Measurements from ENCODE around the gene ATP5F1A. TPM values are rescaled to one million over a fixed set of nuclear protein-coding genes. Genes with fewer than 3 reads are reported as not detected.

Gene ATP5F1A
- total RNA-seq, 1 experiment from 2014 or later = 298 TPM

DNA sequence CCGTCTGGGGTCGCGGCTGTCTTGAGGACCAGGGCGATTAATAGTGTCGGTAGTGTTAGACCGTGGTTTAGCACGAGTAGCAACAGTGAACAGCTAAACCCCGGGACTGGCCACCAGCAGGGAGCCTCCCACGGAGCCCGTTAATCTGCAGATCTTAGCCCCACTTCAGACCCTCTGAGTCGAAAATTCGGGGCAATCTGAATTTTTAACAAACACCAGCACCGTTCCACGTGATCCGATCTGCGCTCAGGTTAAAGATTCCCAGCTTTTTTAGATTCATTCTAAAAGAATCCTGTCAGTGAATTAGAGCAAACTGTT, 479 bp upstream of the ATP5F1A start:
- Histone ChIP-seq H3K36me3 (ENCODE audit: control insufficient read depth, insufficient read depth, low read length) (peaks cover 7% of the 10 kb centered on the region; the same call in 1 of the 2 replicates), H3K9me3 (ENCODE audit: control insufficient read depth, insufficient read depth, low read depth, low read length) (no peaks in the 10 kb centered on the region), H3K4me1 (ENCODE audit: control insufficient read depth, insufficient read depth, low read length) (peaks cover 10% of the 10 kb centered on the region), H3K27ac (ENCODE audit: low read length) (peak overlapping the region; percentile 94), H3K4me3 (ENCODE audit: low read depth in 2 of 2, low read length in 2 of 2) (peak overlapping the region; percentile 51 to 78), H3K27me3 (ENCODE audit: control insufficient read depth, insufficient read depth, low read length) (no peaks in the 10 kb centered on the region)
- TF ChIP-seq SIN3A (IDR thresholded peaks at IDR 0.05; ENCODE audit: borderline replicate concordance, insufficient read depth, low read depth, low read length) = no peak
- no peak for TF ChIP-seq POLR2AphosphoS5 (IDR thresholded peaks at IDR 0.05; ENCODE audit: low read depth, low read length)
- no peak for TF ChIP-seq CTCF (IDR thresholded peaks at IDR 0.05)
- TF ChIP-seq TCF7L2 (IDR thresholded peaks at IDR 0.05; ENCODE audit: low read depth, low read length) = no peak
- no peak for TF ChIP-seq REST (IDR thresholded peaks at IDR 0.05; ENCODE audit: insufficient read depth in 1 of 2, low read depth in 2 of 2, low read length in 1 of 2)
- in situ Hi-C loops (cut with HindIII; ENCODE audit: low pct_unique_long_range_greater_than_20kb, low sequenced_read_pairs) = no loop called here
- no peak for DNase-seq (ENCODE audit: low read depth, low spot score)
- BruUV-seq (replicated peaks) = no TSS peak
- ChIA-PET CTCF (no interaction called here), POLR2A (no interaction called here)
- intact Hi-C loops (cut with micrococcal nuclease; ENCODE audit: unreplicated experiment) = no loop called here
- ATAC-seq = no peak; the same call in 1 of the 2 replicates

- ChIA-PET CTCF (no interaction called here), POLR2A (no interaction called here)
- H3K4me3 ChIP-seq (ENCODE audit: low read depth in 2 of 2, low read length in 2 of 2) = peak overlapping the region; percentile 78 to 85
- ATAC-seq (no peak), DNase-seq (ENCODE audit: low read depth, low spot score) (no peak)
- H3K27ac ChIP-seq (ENCODE audit: low read length) = peak overlapping the region; percentile 92
- peaks cover 10% of the 10 kb centered on the region for H3K4me1 ChIP-seq (ENCODE audit: control insufficient read depth, insufficient read depth, low read length)
- H3K27me3 ChIP-seq (ENCODE audit: control insufficient read depth, insufficient read depth, low read length) = no peaks in the 10 kb centered on the region
- H3K9me3 ChIP-seq (ENCODE audit: control insufficient read depth, insufficient read depth, low read depth, low read length) = no peaks in the 10 kb centered on the region
- BruUV-seq (replicated peaks) = no TSS peak
- intact Hi-C loops (cut with micrococcal nuclease; ENCODE audit: unreplicated experiment) = no loop called here
- H3K36me3 ChIP-seq (ENCODE audit: control insufficient read depth, insufficient read depth, low read length) = peaks cover 7% of the 10 kb centered on the region; the same call in 1 of the 2 replicates
- no peak for TF ChIP-seq POLR2AphosphoS5 (IDR thresholded peaks at IDR 0.05; ENCODE audit: low read depth, low read length)
- in situ Hi-C loops (cut with HindIII; ENCODE audit: low pct_unique_long_range_greater_than_20kb, low sequenced_read_pairs) = no loop called here
Observed at GRCh38 chr18:46097431-46097800, 680 bp downstream of the ATP5F1A start.

DNA sequence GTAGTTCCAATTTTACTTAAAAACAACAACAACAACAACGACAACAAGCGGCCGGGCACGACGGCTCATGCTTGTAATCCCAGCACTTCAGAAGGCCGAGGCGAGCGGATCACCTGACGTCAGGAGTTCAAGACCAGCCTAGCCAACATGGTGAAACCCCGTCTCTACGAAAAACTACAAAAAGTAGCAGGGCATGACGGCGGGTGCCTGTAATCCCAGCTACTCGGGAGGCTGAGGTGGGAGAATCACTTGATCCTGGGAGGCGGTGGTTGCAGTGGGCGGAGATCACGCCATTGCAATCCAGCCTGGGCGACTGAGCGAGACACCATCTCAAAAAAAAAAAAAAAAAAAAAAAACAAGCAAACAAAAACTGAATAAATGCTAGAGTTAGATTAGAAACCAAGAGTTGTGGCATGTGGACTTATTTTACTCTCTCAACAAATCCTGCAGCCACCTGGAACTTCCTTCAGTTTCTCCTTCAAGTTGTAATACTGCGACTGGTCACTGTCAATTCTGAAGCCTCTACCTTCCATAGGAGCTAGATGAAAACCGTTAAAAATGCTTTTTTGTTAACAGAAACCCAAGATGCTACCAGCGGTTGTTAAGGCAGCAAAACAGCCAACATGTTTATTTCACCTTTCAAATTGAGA, 1.3 kb downstream of the ATP5F1A start:
- intact Hi-C loops (cut with micrococcal nuclease; ENCODE audit: unreplicated experiment) = no loop called here
- H3K9me3 ChIP-seq (ENCODE audit: control insufficient read depth, insufficient read depth, low read depth, low read length) = no peaks in the 10 kb centered on the region

More for the DNA sequence above, 1.3 kb downstream of the ATP5F1A start:
- TSS peak; percentile 88 for BruUV-seq (replicated peaks)
- Histone ChIP-seq H3K27me3 (ENCODE audit: control insufficient read depth, insufficient read depth, low read length) (no peaks in the 10 kb centered on the region), H3K4me1 (ENCODE audit: control insufficient read depth, insufficient read depth, low read length) (peaks cover 10% of the 10 kb centered on the region), H3K4me3 (ENCODE audit: low read depth in 2 of 2, low read length in 2 of 2) (peak overlapping the region; percentile 78 to 85), H3K36me3 (ENCODE audit: control insufficient read depth, insufficient read depth, low read length) (peaks cover 7% of the 10 kb centered on the region; the same call in 1 of the 2 replicates), H3K27ac (ENCODE audit: low read length) (peak overlapping the region; percentile 92)
- ATAC-seq = no peak
- DNase-seq (ENCODE audit: low read depth, low spot score) = no peak
- ChIA-PET POLR2A (interaction anchor here (0.7 kb wide), 1 partner anchor 134 kb away, joined by 7 read pairs; no protein-coding TSS in a partner anchor), CTCF (no interaction called here)
- in situ Hi-C loops (cut with HindIII; ENCODE audit: low pct_unique_long_range_greater_than_20kb, low sequenced_read_pairs) = no loop called here
- TF ChIP-seq CTCF (IDR thresholded peaks at IDR 0.05) (no peak), SIN3A (IDR thresholded peaks at IDR 0.05; ENCODE audit: borderline replicate concordance, insufficient read depth, low read depth, low read length) (no peak), REST (IDR thresholded peaks at IDR 0.05; ENCODE audit: insufficient read depth in 1 of 2, low read depth in 2 of 2, low read length in 1 of 2) (no peak), POLR2AphosphoS5 (IDR thresholded peaks at IDR 0.05; ENCODE audit: low read depth, low read length) (no peak), TCF7L2 (IDR thresholded peaks at IDR 0.05; ENCODE audit: low read depth, low read length) (no peak)

Data from Panc1 (cell line).